RWPE1 (cell line): Measurements from ENCODE around the gene ZNF37A.

Source experiments
- CTCF ChIA-PET: fragments of 350-600 bp; sonication (Branson Sonifier 250); formaldehyde crosslinking; extraction: SDS; loops from one replicate; lab custom pipeline; 2021; lab: Yijun Ruan, JAX
- POLR2A ChIA-PET: fragments of 400-600 bp; formaldehyde crosslinking; extraction: SDS; loops from one replicate; lab custom pipeline; 2020; ENCODE audit warnings: antibody characterized with exemption; ENCODE audit not compliant: low non-redundant PET; lab: Yijun Ruan, JAX
- DNase-seq: peaks from one replicate; pipeline ENCODE4 v3.0.0; 2012; ENCODE audit warnings: low spot score
- H3K27ac ChIP-seq: fragments of 450-650 bp; 2 replicates; pipeline ENCODE4 v1.5.1; 2017
- TF ChIP-seq, protein P1 (sequence below): fragments of 450-650 bp; conservative IDR thresholded peaks from 2 replicates; pipeline ENCODE4 v1.5.1; 2017; ENCODE audit warnings: low read depth, mild to moderate bottlenecking

The ZNF37A gene

GRCh38 chr10:38159004-38159403, 64.9 kb downstream of the ZNF37A start:
- H3K27ac ChIP-seq, result no peak overlapping the region
- TF ChIP-seq, protein P1, sequence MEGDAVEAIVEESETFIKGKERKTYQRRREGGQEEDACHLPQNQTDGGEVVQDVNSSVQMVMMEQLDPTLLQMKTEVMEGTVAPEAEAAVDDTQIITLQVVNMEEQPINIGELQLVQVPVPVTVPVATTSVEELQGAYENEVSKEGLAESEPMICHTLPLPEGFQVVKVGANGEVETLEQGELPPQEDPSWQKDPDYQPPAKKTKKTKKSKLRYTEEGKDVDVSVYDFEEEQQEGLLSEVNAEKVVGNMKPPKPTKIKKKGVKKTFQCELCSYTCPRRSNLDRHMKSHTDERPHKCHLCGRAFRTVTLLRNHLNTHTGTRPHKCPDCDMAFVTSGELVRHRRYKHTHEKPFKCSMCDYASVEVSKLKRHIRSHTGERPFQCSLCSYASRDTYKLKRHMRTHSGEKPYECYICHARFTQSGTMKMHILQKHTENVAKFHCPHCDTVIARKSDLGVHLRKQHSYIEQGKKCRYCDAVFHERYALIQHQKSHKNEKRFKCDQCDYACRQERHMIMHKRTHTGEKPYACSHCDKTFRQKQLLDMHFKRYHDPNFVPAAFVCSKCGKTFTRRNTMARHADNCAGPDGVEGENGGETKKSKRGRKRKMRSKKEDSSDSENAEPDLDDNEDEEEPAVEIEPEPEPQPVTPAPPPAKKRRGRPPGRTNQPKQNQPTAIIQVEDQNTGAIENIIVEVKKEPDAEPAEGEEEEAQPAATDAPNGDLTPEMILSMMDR, result no peak
- ChIA-PET CTCF (no interaction called here), POLR2A (no interaction called here)
- no peak for DNase-seq

- TF ChIP-seq, protein P1, result no peak
- H3K27ac ChIP-seq, result no peak overlapping the region
- ChIA-PET POLR2A (no interaction called here), CTCF (no interaction called here)
- DNase-seq, result no peak
These were observed 69.5 kb downstream of the ZNF37A start for GRCh38 chr10:38163617-38164016.

- H3K27ac ChIP-seq, result no peak overlapping the region
- CTCF ChIA-PET, result no interaction called here
- no peak for DNase-seq
- TF ChIP-seq, protein P1, result no peak
- POLR2A ChIA-PET, result no interaction called here
These were observed 80.2 kb downstream of the ZNF37A start for GRCh38 chr10:38174336-38174735.

- TF ChIP-seq, protein P1, result no peak
- POLR2A ChIA-PET, result no interaction called here
- CTCF ChIA-PET, result no interaction called here
- no peak for DNase-seq
- no peak overlapping the region for H3K27ac ChIP-seq
These were observed 90.3 kb downstream of the ZNF37A start for GRCh38 chr10:38184477-38184876.
